ENCODE measurements around the gene DLAT. TPM values are rescaled to one million over a fixed set of nuclear protein-coding genes. Genes with fewer than 3 reads are reported as not detected.
A peak's percentile ranks its signal among the peaks of the same experiment; 100 is the strongest.
"Not testable (repeated sequence)": the region's sequence is repeated elsewhere in the genome, so short reads cannot be mapped to it uniquely, and the experiment has no call there.

DLAT gene
- total RNA-seq, 1 experiment from 2014 or later: 37.2 TPM

GRCh38 chr11:112004389-112004788 is 20.8 kb upstream of the DLAT start:
- peak; percentile 45 for DNase-seq (ENCODE audit: low spot score)

GRCh38 chr11:112005422-112006094 is 19.6 kb upstream of the DLAT start:
- no peak for DNase-seq (ENCODE audit: low spot score)

- DNase-seq (ENCODE audit: low spot score): peak; percentile 67
Measured at GRCh38 chr11:112006095-112006441, 19.1 kb upstream of the DLAT start.

GRCh38 chr11:112011451-112011850 is 13.8 kb upstream of the DLAT start:
- DNase-seq (ENCODE audit: low spot score): not testable (repeated sequence)

- DNase-seq (ENCODE audit: low spot score): no peak
Measured at GRCh38 chr11:112012874-112013273, 12.3 kb upstream of the DLAT start.

GRCh38 chr11:112013497-112014164 is 11.6 kb upstream of the DLAT start:
- no peak for DNase-seq (ENCODE audit: low spot score)

GRCh38 chr11:112016088-112016764 is 9.0 kb upstream of the DLAT start:
- no peak for DNase-seq (ENCODE audit: low spot score)

- no peak for DNase-seq (ENCODE audit: low spot score)
Measured at GRCh38 chr11:112016765-112017376, 8.3 kb upstream of the DLAT start.

- no peak for DNase-seq (ENCODE audit: low spot score)
Measured at GRCh38 chr11:112017538-112017937, 7.7 kb upstream of the DLAT start.

- DNase-seq (ENCODE audit: low spot score): no peak
Measured at GRCh38 chr11:112019066-112019465, 6.1 kb upstream of the DLAT start.

GRCh38 chr11:112023104-112023503 is 2.1 kb upstream of the DLAT start:
- DNase-seq (ENCODE audit: low spot score): no peak

- no peak for DNase-seq (ENCODE audit: low spot score)
Measured at GRCh38 chr11:112024178-112024772, 933 bp upstream of the DLAT start.

- DNase-seq (ENCODE audit: low spot score): peak; percentile 50
Measured at GRCh38 chr11:112025707-112026106, 499 bp downstream of the DLAT start.

GRCh38 chr11:112026784-112027410 is 1.7 kb downstream of the DLAT start:
- not testable (repeated sequence) for DNase-seq (ENCODE audit: low spot score)

- no peak for DNase-seq (ENCODE audit: low spot score)
Measured at GRCh38 chr11:112029460-112029859, 4.3 kb downstream of the DLAT start.

GRCh38 chr11:112033902-112034301 is 8.7 kb downstream of the DLAT start:
- no peak for DNase-seq (ENCODE audit: low spot score)

GRCh38 chr11:112037527-112037926 is 12.3 kb downstream of the DLAT start:
- no peak for DNase-seq (ENCODE audit: low spot score)

GRCh38 chr11:112042161-112042960 is 17.2 kb downstream of the DLAT start:
- DNase-seq (ENCODE audit: low spot score): peak; percentile 51

- DNase-seq (ENCODE audit: low spot score): no peak
Measured at GRCh38 chr11:112042961-112043304, 17.7 kb downstream of the DLAT start.

GRCh38 chr11:112044961-112045360 is 19.8 kb downstream of the DLAT start:
- DNase-seq (ENCODE audit: low spot score): no peak

- DNase-seq (ENCODE audit: low spot score): not testable (repeated sequence)
Measured at GRCh38 chr11:112046647-112047046, 21.4 kb downstream of the DLAT start.

Measured in HT-29 (cell line).